GM12892 (cell line): ENCODE data around the gene TMIGD3.

Experiments used
- POLR2AphosphoS5 ChIP-seq: IDR thresholded peaks from 2 replicates; pipeline ENCODE4 v1.6.1; 2011; ENCODE audit warnings: low read depth, low read length, control low read depth
- TAF1 ChIP-seq: IDR thresholded peaks from 2 replicates; pipeline ENCODE4 v1.6.1; 2011; ENCODE audit warnings: low read depth, mild to moderate bottlenecking, control low read depth, low read length, borderline replicate concordance

DNA sequence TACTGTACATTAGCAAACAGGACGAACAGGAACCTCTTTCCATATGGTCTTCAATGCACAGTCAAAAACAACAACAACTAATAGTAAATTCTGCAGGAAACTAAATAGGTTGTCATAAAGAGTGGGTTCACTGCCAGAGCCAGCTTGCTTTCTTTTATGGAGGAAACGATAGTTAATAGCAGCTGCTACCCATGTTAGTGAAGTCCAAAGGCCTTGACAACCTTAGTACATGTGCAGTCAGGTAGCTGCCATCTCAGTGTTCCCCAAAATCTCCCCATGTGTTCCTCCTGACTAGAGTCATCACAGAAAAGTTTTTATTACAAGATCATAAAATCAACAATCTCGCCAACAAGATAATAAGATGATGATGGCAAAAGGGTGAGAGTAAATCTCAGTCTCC is 16.6 kb upstream of the TMIGD3 start:
- TF ChIP-seq TAF1, result no peak
- TF ChIP-seq POLR2AphosphoS5, result no peak
